Activated T-cell treated with anti-CD3 and anti-CD28 coated beads, Interleukin-2, amount 50 U/mL, for 4 hours (primary cell): Measurements from ENCODE around the gene CHRM3. TPM values are rescaled to one million over a fixed set of nuclear protein-coding genes. Genes with fewer than 3 reads are reported as not detected.
A peak's percentile ranks its signal among the peaks of the same experiment; 100 is the strongest.
"Not testable (repeated sequence)": the region's sequence is repeated elsewhere in the genome, so short reads cannot be mapped to it uniquely, and the experiment has no call there.

ENCODE experiments used
- ATAC-seq, 2 donors: fragments of 200-7000 bp; cut with Tn5 transposase; one replicate each; pipeline ENCODE4 v1.10.0; 2021
- DNase-seq: peaks from one replicate; pipeline ENCODE4 v3.0.0-alpha.2; 2020
- H3K27me3 Mint-ChIP-seq: one replicate; pipeline ENCODE4 v1.8.0; 2021; ENCODE audit warnings: low read depth, mixed read lengths
- H3K36me3 Mint-ChIP-seq: one replicate; pipeline ENCODE4 v1.8.0; 2022; ENCODE audit warnings: mixed read lengths; ENCODE audit not compliant: insufficient read depth
- H3K4me1 Mint-ChIP-seq: one replicate; pipeline ENCODE4 v1.8.0; 2021; ENCODE audit warnings: low read depth, mixed read lengths
- H3K4me3 Mint-ChIP-seq: one replicate; pipeline ENCODE4 v1.8.0; 2021; ENCODE audit warnings: mild to moderate bottlenecking, moderate library complexity, mixed read lengths
- H3K9me3 Mint-ChIP-seq: one replicate; pipeline ENCODE4 v1.8.0; 2021; ENCODE audit warnings: mixed read lengths
- total RNA-seq, 3 donors: library from RNA; stranded (reverse); gene quantifications; one replicate each; pipeline ENCODE4 v1.2.1, GENCODE V29; 2021

The CHRM3 gene
- total RNA-seq: under 1 TPM; 0.19 to 0.46 (median 0.32) TPM

DNA sequence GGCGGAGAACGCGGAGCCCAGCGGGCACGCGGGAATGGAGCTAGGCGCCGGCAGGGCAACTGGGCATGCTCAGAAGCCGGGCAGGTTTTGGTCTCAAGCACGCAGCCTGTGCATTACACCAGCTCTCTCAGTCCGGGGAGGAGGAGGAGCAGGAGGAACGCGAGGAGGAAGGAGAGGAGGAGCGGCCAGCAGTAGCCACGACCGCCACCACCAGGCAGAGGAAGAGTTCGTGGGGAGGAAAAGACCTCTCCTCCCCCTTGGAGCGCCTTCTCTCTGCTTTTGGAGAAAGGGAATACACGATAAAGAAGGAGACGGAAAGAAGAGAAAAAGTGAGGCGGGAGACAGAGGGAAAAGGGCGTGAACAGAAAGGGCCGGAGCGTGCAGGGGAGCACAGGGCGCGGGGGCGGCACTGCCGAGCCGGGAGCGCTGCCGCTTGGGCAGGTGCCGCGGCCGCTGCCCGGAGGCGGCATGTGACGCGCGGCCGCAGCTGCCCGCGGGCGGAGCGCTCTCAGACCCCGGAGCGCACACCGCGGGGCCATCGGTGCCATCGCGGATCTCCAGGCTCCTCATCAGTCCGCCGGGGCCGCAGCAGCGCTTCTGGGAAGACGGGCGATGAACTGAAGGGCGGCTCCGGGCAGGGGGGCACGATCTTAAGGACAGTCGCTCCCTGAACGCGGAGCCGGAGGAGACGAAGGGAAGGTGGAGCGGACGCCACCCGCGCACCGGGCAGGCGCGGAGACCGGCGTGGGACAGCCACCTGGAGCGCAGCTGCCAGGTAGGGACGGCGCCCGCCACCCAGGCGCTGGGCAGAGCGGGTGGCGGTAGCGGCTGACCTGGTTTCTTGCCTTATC lies at the start of gene CHRM3:
TSS of gene CHRM3 (plus strand) at position 116 of the 851 bp plus-strand sequence. CDS start 520,884 bp downstream, outside the sequence.
- Mint-ChIP-seq H3K4me3 (peak within 1 kb of the TSS; percentile 77), H3K27me3 (peaks cover 51% of the 10 kb centered on the region), H3K9me3 (no peaks in the 10 kb centered on the region), H3K36me3 (no peaks in the 10 kb centered on the region), H3K4me1 (peaks cover 21% of the 10 kb centered on the region)
- ATAC-seq: peak; percentile 51 to 52
- DNase-seq: no peak

DNA sequence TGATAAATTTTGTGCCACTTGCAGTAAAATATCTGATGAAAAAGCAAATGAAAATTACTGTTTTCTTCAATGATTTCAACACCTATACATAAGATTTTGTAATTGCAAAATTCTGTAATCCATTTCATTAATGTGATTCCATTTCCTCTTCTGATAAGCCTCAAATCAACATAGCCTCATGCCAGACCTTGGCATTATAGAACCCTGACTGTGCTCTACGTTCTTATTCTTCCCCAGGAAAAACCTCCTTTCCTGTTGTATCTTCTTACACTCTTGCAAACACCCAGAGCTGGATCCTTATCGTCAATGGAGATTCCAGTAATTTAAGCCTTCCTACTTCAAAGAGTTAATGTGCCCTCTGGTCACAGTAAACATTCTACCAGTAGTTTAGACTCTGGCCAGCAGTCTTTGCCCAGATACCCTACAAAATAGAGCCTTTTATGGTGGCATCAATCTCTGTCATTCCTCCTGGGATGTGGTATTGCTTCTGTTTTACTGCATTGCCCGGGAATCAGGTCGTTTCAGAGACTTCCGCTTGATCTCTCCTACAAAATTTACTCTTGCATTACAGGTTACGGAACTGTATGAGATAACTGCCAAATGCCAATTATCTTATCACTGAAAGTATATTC lies 48.5 kb upstream of the CHRM3 start:
- ATAC-seq (no peak), DNase-seq (no peak)
- no peaks in the 10 kb centered on the region for H3K9me3 Mint-ChIP-seq
- H3K36me3 Mint-ChIP-seq: no peaks in the 10 kb centered on the region
- no peaks in the 10 kb centered on the region for H3K4me1 Mint-ChIP-seq
- no peak overlapping the region for H3K4me3 Mint-ChIP-seq
- peaks cover 6% of the 10 kb centered on the region for H3K27me3 Mint-ChIP-seq

GRCh38 chr1:239347776-239348175 lies 38.6 kb upstream of the CHRM3 start:
- Mint-ChIP-seq H3K4me1 (no peaks in the 10 kb centered on the region), H3K9me3 (no peaks in the 10 kb centered on the region), H3K27me3 (no peaks in the 10 kb centered on the region), H3K36me3 (no peaks in the 10 kb centered on the region), H3K4me3 (no peak overlapping the region)
- DNase-seq (no peak), ATAC-seq (no peak)

DNA sequence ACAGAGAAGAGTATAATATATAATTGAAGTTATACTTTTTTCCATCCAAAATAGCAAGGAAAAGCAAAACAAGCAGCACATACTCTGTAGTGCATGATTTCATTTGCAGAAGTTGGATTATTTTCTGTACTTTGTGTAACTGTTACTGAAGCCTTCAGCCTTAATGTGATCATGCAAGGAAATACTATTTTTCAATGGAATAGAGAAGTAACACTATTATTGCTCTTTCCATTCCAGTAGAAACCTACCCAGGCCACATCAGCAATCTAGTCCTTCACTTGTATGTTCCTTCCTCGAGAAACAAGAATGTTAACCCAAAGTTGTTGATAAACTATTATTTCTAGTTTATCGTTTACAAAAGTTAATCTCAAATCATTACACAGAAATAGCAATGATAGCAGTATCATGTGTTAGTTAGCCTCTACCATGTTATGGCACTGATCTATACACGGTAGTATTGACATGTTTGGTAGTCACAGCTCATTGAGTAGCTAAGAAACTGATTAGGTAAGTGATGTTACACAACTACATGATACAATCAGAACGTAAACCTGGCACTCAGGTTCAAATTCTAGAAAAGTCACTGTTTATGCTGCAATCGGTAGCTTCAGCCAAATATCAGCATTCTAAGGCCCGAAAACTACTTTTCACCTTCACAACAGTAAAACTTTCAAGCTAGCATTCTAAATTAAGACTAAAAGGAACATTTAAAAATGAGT lies 37.6 kb upstream of the CHRM3 start:
- ATAC-seq (no peak), DNase-seq (no peak)
- no peaks in the 10 kb centered on the region for H3K27me3 Mint-ChIP-seq
- no peaks in the 10 kb centered on the region for H3K36me3 Mint-ChIP-seq
- H3K4me3 Mint-ChIP-seq: no peak overlapping the region
- H3K4me1 Mint-ChIP-seq: no peaks in the 10 kb centered on the region
- H3K9me3 Mint-ChIP-seq: no peaks in the 10 kb centered on the region

GRCh38 chr1:239349699-239350098 lies 36.7 kb upstream of the CHRM3 start:
- no peaks in the 10 kb centered on the region for H3K36me3 Mint-ChIP-seq
- ATAC-seq: no peak
- no peak overlapping the region for H3K4me3 Mint-ChIP-seq
- no peak for DNase-seq
- H3K9me3 Mint-ChIP-seq: no peaks in the 10 kb centered on the region
- H3K27me3 Mint-ChIP-seq: no peaks in the 10 kb centered on the region
- H3K4me1 Mint-ChIP-seq: no peaks in the 10 kb centered on the region

DNA sequence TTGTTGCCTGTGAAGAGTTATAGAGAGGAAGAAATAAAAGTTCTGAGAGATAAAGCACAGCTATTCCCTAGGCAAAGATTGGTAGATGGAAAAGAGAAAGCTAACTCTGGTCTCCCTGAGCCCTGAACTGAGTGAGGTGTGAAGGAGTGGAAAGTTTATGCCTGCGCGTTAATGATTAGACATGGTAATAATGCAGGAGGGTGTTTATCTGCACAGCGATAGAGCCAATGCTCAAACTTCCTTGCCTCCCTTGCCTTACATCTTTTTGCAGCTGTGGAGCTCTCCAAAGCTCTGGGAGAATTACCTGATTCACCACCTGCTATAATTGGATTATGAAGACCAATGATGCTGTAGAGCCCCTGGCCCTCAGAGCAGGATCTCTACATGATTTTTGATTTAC lies 32.8 kb upstream of the CHRM3 start:
- Mint-ChIP-seq H3K4me1 (no peaks in the 10 kb centered on the region), H3K36me3 (no peaks in the 10 kb centered on the region), H3K4me3 (no peak overlapping the region), H3K27me3 (peaks cover 6% of the 10 kb centered on the region), H3K9me3 (no peaks in the 10 kb centered on the region)
- DNase-seq (no peak), ATAC-seq (no peak)

DNA sequence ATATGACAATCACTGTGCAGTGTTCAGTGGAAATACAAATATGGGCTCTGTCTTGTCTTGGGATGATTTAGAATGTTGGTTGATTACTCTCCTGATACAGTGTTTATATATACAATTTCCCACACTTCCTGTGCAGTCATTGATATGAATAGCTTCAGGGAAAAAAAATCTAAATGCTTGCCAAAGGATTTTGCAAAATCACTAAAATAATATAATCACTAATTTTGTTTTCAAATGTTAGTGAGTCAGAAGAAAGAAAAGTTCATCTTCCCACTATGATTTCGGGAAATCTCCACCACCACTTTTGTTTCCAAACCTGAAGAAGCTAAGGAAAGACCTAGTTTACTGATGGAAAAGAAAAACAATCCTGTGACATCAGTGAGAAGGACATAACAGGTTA lies 32.1 kb upstream of the CHRM3 start:
- ATAC-seq: no peak
- Mint-ChIP-seq H3K4me1 (no peaks in the 10 kb centered on the region), H3K36me3 (no peaks in the 10 kb centered on the region), H3K27me3 (peaks cover 6% of the 10 kb centered on the region), H3K4me3 (no peak overlapping the region), H3K9me3 (no peaks in the 10 kb centered on the region)
- DNase-seq: no peak

GRCh38 chr1:239357867-239358266 lies 28.5 kb upstream of the CHRM3 start:
- Mint-ChIP-seq H3K9me3 (no peaks in the 10 kb centered on the region), H3K27me3 (peaks cover 6% of the 10 kb centered on the region), H3K4me3 (no peak overlapping the region), H3K4me1 (no peaks in the 10 kb centered on the region), H3K36me3 (no peaks in the 10 kb centered on the region)
- no peak for DNase-seq
- no peak for ATAC-seq

DNA sequence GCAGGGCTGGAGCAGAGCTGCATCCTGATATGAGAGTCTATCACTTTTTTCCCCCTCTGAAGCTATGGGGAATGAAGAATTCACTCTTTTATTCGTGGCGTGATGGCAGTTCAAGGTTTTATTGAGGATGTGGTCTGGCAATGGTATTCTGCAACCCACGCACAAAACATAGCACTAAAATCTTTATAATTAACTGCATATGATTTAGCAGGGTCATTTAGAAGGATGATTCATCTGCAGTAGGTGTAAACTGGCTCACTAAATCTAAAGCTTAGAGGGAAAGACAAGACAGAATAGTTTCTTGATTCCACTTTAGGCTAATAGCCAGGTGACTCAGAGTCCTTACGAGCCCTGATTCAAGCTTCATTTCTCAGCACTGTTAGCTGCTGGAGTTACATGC lies 25.0 kb upstream of the CHRM3 start:
- peaks cover 6% of the 10 kb centered on the region for H3K27me3 Mint-ChIP-seq
- H3K36me3 Mint-ChIP-seq: no peaks in the 10 kb centered on the region
- ATAC-seq (no peak), DNase-seq (no peak)
- H3K4me1 Mint-ChIP-seq: no peaks in the 10 kb centered on the region
- H3K4me3 Mint-ChIP-seq: no peak overlapping the region
- no peaks in the 10 kb centered on the region for H3K9me3 Mint-ChIP-seq

DNA sequence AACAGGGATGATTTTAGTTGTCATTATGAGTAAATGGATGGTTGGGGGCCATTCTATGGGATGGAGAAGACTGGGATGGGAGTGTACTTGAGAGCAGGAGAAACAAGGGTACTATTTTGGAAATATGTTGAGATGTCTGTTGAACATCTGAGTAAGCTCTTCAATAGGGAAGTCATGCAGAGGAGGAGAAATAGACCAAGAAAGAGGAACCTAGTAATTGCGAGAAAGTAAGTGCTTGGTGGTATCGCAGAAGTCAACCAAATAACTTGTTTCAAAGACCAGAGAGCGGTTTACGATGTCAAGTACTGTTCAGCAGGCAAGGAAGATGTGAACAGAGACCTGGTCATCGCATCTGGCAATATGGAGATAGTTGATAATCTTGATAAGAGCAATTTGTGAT lies 22.4 kb upstream of the CHRM3 start:
- Mint-ChIP-seq H3K4me3 (no peak overlapping the region), H3K27me3 (no peaks in the 10 kb centered on the region), H3K4me1 (no peaks in the 10 kb centered on the region), H3K36me3 (no peaks in the 10 kb centered on the region), H3K9me3 (no peaks in the 10 kb centered on the region)
- no peak for DNase-seq
- ATAC-seq: no peak

- no peaks in the 10 kb centered on the region for H3K4me1 Mint-ChIP-seq
- no peaks in the 10 kb centered on the region for H3K9me3 Mint-ChIP-seq
- no peaks in the 10 kb centered on the region for H3K36me3 Mint-ChIP-seq
- DNase-seq: no peak
- ATAC-seq: no peak
- no peak overlapping the region for H3K4me3 Mint-ChIP-seq
- peaks cover 8% of the 10 kb centered on the region for H3K27me3 Mint-ChIP-seq
Observed at GRCh38 chr1:239367196-239367810, 19.1 kb upstream of the CHRM3 start.

GRCh38 chr1:239368436-239369109 lies 17.8 kb upstream of the CHRM3 start:
- ATAC-seq (no peak), DNase-seq (no peak)
- no peaks in the 10 kb centered on the region for H3K4me1 Mint-ChIP-seq
- H3K9me3 Mint-ChIP-seq: no peaks in the 10 kb centered on the region
- no peak overlapping the region for H3K4me3 Mint-ChIP-seq
- H3K27me3 Mint-ChIP-seq: peaks cover 8% of the 10 kb centered on the region
- H3K36me3 Mint-ChIP-seq: no peaks in the 10 kb centered on the region

- H3K9me3 Mint-ChIP-seq: not testable (repeated sequence)
Observed at GRCh38 chr1:239370869-239371268, 15.5 kb upstream of the CHRM3 start.

GRCh38 chr1:239382666-239383065 lies 3.7 kb upstream of the CHRM3 start:
- DNase-seq (no peak), ATAC-seq (no peak)
- Mint-ChIP-seq H3K4me3 (no peak overlapping the region), H3K36me3 (no peaks in the 10 kb centered on the region), H3K27me3 (peaks cover 30% of the 10 kb centered on the region), H3K9me3 (no peaks in the 10 kb centered on the region), H3K4me1 (peaks cover 13% of the 10 kb centered on the region)

More at GRCh38 chr1:239370869-239371268, 15.5 kb upstream of the CHRM3 start:
- not testable (repeated sequence) for H3K36me3 Mint-ChIP-seq, H3K4me1 Mint-ChIP-seq, DNase-seq, ATAC-seq, H3K4me3 Mint-ChIP-seq, H3K27me3 Mint-ChIP-seq
